IMR-90 (cell line): ENCODE results near the gene TRPM3. TPM values are rescaled to one million over a fixed set of nuclear protein-coding genes. Genes with fewer than 3 reads are reported as not detected.
A peak's percentile ranks its signal among the peaks of the same experiment; 100 is the strongest.

Source experiments
- ATAC-seq: fragments of 200-7000 bp; cut with Tn5 transposase; 2 replicates; pipeline ENCODE4 v1.9.1; 2020; ENCODE audit warnings: low read depth, mild to moderate bottlenecking, moderate library complexity
- BruUV-seq: library from RNA; stranded (reverse); fragments of 400-500 nt; replicated peaks from 2 replicates; lab custom pipeline; 2021; lab: Mats Ljungman, UMichigan
- CTCF ChIA-PET: fragments of 300-600 bp; formaldehyde crosslinking; extraction: SDS; loops from one replicate; lab custom pipeline; 2021; ENCODE audit warnings: antibody characterized with exemption; lab: Yijun Ruan, JAX
- POLR2A ChIA-PET: fragments of 300-600 bp; sonication (Branson Sonifier 250); formaldehyde crosslinking; loops from one replicate; lab custom pipeline; 2022; ENCODE audit warnings: antibody characterized with exemption; ENCODE audit not compliant: unreplicated experiment; lab: Charles Lee
- DNase-seq: peaks from one replicate; pipeline ENCODE4 v3.0.0; 2013
- H2AFZ ChIP-seq: replicated peaks from 2 replicates; pipeline ENCODE3; 2013; ENCODE audit warnings: low read length, mild to moderate bottlenecking; ENCODE audit not compliant: poor library complexity
- H2AK5ac ChIP-seq: 2 replicates; pipeline ENCODE4 v1.6.1; 2013; ENCODE audit warnings: low read depth, low read length, inconsistent platforms
- H2AK9ac ChIP-seq: replicated peaks from 2 replicates; pipeline ENCODE3; 2013; ENCODE audit warnings: mild to moderate bottlenecking, low read depth, low read length, moderate library complexity; ENCODE audit not compliant: poor library complexity
- H2BK120ac ChIP-seq: 2 replicates; pipeline ENCODE4 v1.6.1; 2013; ENCODE audit warnings: low read depth, low read length, inconsistent platforms
- H2BK15ac ChIP-seq: 3 replicates; pipeline ENCODE4 v1.6.1; 2013; ENCODE audit warnings: low read depth, low read length, inconsistent platforms
- H2BK20ac ChIP-seq: 2 replicates; pipeline ENCODE4 v1.6.1; 2013; ENCODE audit warnings: low read depth, mild to moderate bottlenecking, inconsistent platforms, low read length, moderate library complexity
- H2BK5ac ChIP-seq: 2 replicates; pipeline ENCODE4 v1.6.1; 2013; ENCODE audit warnings: mild to moderate bottlenecking, low read depth, low read length, inconsistent platforms; ENCODE audit not compliant: poor library complexity, severe bottlenecking
- H3K14ac ChIP-seq: replicated peaks from 2 replicates; pipeline ENCODE4 v1.6.1; 2013; ENCODE audit warnings: low read depth, low read length, inconsistent platforms
- H3K18ac ChIP-seq: 2 replicates; pipeline ENCODE4 v1.6.1; 2013; ENCODE audit warnings: low read depth, low read length, control low read depth
- H3K23ac ChIP-seq: 2 replicates; pipeline ENCODE4 v1.6.1; 2013; ENCODE audit warnings: low read depth, low read length, inconsistent platforms
- H3K27ac ChIP-seq: 2 replicates; pipeline ENCODE4 v1.5.1; 2013; ENCODE audit warnings: mild to moderate bottlenecking, control low read depth, low read length; ENCODE audit not compliant: insufficient read depth
- H3K27me3 ChIP-seq: 2 replicates; pipeline ENCODE4 v1.6.1; 2013; ENCODE audit warnings: low read length; ENCODE audit not compliant: control insufficient read depth, insufficient read depth
- H3K36me3 ChIP-seq: 2 replicates; pipeline ENCODE4 v1.6.1; 2013; ENCODE audit warnings: low read length, mixed read lengths; ENCODE audit not compliant: control insufficient read depth, insufficient read depth
- H3K4ac ChIP-seq: 2 replicates; pipeline ENCODE4 v1.6.1; 2013; ENCODE audit warnings: low read depth, low read length, inconsistent platforms
- H3K4me1 ChIP-seq: 2 replicates; pipeline ENCODE4 v1.6.1; 2013; ENCODE audit warnings: low read length, mixed read lengths; ENCODE audit not compliant: control insufficient read depth, insufficient read depth
- H3K4me2 ChIP-seq: 2 replicates; pipeline ENCODE4 v1.6.1; 2013; ENCODE audit warnings: low read depth, mild to moderate bottlenecking, control low read depth, low read length, moderate library complexity
- H3K4me3 ChIP-seq: 2 replicates; pipeline ENCODE4 v1.5.1; 2013; ENCODE audit warnings: low read depth, mild to moderate bottlenecking, control low read depth, low read length, moderate library complexity; ENCODE audit not compliant: insufficient read depth
- H3K56ac ChIP-seq: 2 replicates; pipeline ENCODE4 v1.6.1; 2013; ENCODE audit warnings: low read length, inconsistent platforms; ENCODE audit not compliant: insufficient read depth; ENCODE audit errors: extremely low read depth
- H3K79me1 ChIP-seq, 2 experiments: 2 replicates each; pipeline ENCODE4 v1.6.1; 2013; ENCODE audit warnings: low read length in 2 of 2, inconsistent platforms in 1 of 2, low read depth in 1 of 2
- H3K9ac ChIP-seq: 2 replicates; pipeline ENCODE4 v1.6.1; 2013; ENCODE audit warnings: low read depth, low read length, control low read depth
- H3K9me1 ChIP-seq: 2 replicates; pipeline ENCODE4 v1.6.1; 2013; ENCODE audit warnings: low read length, inconsistent platforms; ENCODE audit not compliant: insufficient read depth
- H3K9me3 ChIP-seq: 2 replicates; pipeline ENCODE4 v1.6.1; 2013; ENCODE audit warnings: low read length; ENCODE audit not compliant: control insufficient read depth, insufficient read depth
- H4K20me1 ChIP-seq: 2 replicates; pipeline ENCODE4 v1.6.1; 2013; ENCODE audit warnings: low read length, inconsistent platforms; ENCODE audit not compliant: insufficient read depth
- H4K5ac ChIP-seq: 2 replicates; pipeline ENCODE4 v1.6.1; 2013; ENCODE audit warnings: mild to moderate bottlenecking, low read depth, low read length, control low read depth
- H4K8ac ChIP-seq, 2 experiments: 2 replicates each; pipeline ENCODE4 v1.6.1; 2013; ENCODE audit warnings: low read depth in 2 of 2, low read length in 2 of 2, control low read depth in 1 of 2, inconsistent platforms in 1 of 2
- H4K91ac ChIP-seq: 2 replicates; pipeline ENCODE4 v1.6.1; 2013; ENCODE audit warnings: low read depth, low read length, inconsistent platforms; ENCODE audit not compliant: insufficient read depth
- BHLHE40 ChIP-seq: fragments of 150-350 bp; IDR thresholded peaks from 2 replicates; pipeline ENCODE4 v1.6.1; 2016; ENCODE audit warnings: mild to moderate bottlenecking, low read depth, low read length
- CEBPB ChIP-seq: IDR thresholded peaks from 2 replicates; pipeline ENCODE4 v1.6.1; 2012; ENCODE audit warnings: low read depth, low read length, improper control_type of control experiment
- CTCF ChIP-seq: conservative IDR thresholded peaks from 2 replicates; pipeline ENCODE4 v1.5.1; 2012; ENCODE audit warnings: mild to moderate bottlenecking, low read depth, low read length, improper control_type of control experiment
- FOS ChIP-seq: fragments of 150-350 bp; IDR thresholded peaks from 2 replicates; pipeline ENCODE4 v1.6.1; 2016; ENCODE audit warnings: low read depth, low read length
- MAZ ChIP-seq: IDR thresholded peaks from 2 replicates; pipeline ENCODE4 v1.6.1; 2012; ENCODE audit warnings: low read depth, mild to moderate bottlenecking, low read length, improper control_type of control experiment, moderate library complexity, borderline replicate concordance
- POLR2A ChIP-seq: IDR thresholded peaks from 2 replicates; pipeline ENCODE4 v1.6.1; 2012; ENCODE audit warnings: mild to moderate bottlenecking, low read depth, low read length
- RAD21 ChIP-seq: IDR thresholded peaks from 2 replicates; pipeline ENCODE4 v1.6.1; 2012; ENCODE audit warnings: low read length, improper control_type of control experiment
- RFX5 ChIP-seq: IDR thresholded peaks from 2 replicates; pipeline ENCODE4 v1.8.0; 2012; ENCODE audit warnings: low read depth, mild to moderate bottlenecking, low read length, moderate library complexity
- SMC3 ChIP-seq: fragments of 150-350 bp; IDR thresholded peaks from 2 replicates; pipeline ENCODE4 v1.6.1; 2016; ENCODE audit warnings: low read depth, mild to moderate bottlenecking, antibody characterized with exemption, low read length, moderate library complexity
- WGBS, 2 experiments: methylation state at CpG; one replicate each; pipeline versions ENCODE4 v1.1.5 to v1.1.7; 2013; ENCODE audit warnings: missing lambda C conversion rate in 2 of 2; ENCODE audit not compliant: insufficient read length in 1 of 2; ENCODE audit errors: extremely low coverage in 2 of 2; 5-methylcytosine and 5-hydroxymethylcytosine counted together
- dilution Hi-C: fragments of 300-500 bp; cut with HindIII; formaldehyde crosslinking; loops from one replicate; pipeline ENCODE4 v1.14.3; 2018; ENCODE audit warnings: low sequenced_read_pairs; ENCODE audit not compliant: unreplicated experiment
- in situ Hi-C: fragments of 300-500 bp; cut with MboI; formaldehyde crosslinking; loops from 3 replicates; pipeline ENCODE4 v1.14.3; 2019; ENCODE audit warnings: low sequenced_read_pairs, inconsistent platforms, mixed read lengths
- intact Hi-C: fragments of 100-400 bp; cut with micrococcal nuclease; formaldehyde crosslinking; loops from 2 replicates; pipeline ENCODE4 v1.10.0; 2022
- polyA plus RNA-seq, 3 experiments: library from polyadenylated mRNA; depleted of rRNA; stranded (reverse); fragments of >200 nt; gene quantifications; 2 replicates each; pipeline ENCODE4 v1.2.3, GENCODE V29; 2012; ENCODE audit warnings: low replicate concordance in 1 of 3
- total RNA-seq: library from RNA; depleted of rRNA; stranded (reverse); fragments of >200 nt; gene quantifications from 2 replicates; pipeline ENCODE4 v1.2.3, GENCODE V29; 2012
- TF ChIP-seq, protein P1 (sequence below): fragments of 150-350 bp; IDR thresholded peaks from 2 replicates; pipeline ENCODE4 v1.6.1; 2017; ENCODE audit warnings: mild to moderate bottlenecking, antibody characterized with exemption, low read length, low read depth
- TF ChIP-seq, protein P2 (sequence below): fragments of 150-350 bp; IDR thresholded peaks from 2 replicates; pipeline ENCODE4 v1.6.1; 2016; ENCODE audit warnings: low read depth, mild to moderate bottlenecking, low read length, moderate library complexity, borderline replicate concordance

The TRPM3 gene
- total and polyA plus RNA-seq, 2 of the 4 experiments (the other 2 are of a cell fraction), result not detected

- no peak for TF ChIP-seq CTCF
- TF ChIP-seq POLR2A, result no peak
- TF ChIP-seq MAZ, result no peak
- no peak for TF ChIP-seq SMC3
These were observed 630.9 kb downstream of the TRPM3 start (continued) for GRCh38 chr9:70490478-70490877.

- Histone ChIP-seq H2AFZ (no peak overlapping the region), H2BK15ac (no peak overlapping the region), H3K18ac (peak overlapping the region; percentile 79), H3K27ac (peak overlapping the region; percentile 45; the same call in 1 of the 2 replicates), H3K27me3 (no peaks in the 10 kb centered on the region), H3K9ac (no peak overlapping the region), H2BK20ac (peak overlapping the region; percentile 45; the same call in 1 of the 2 replicates), H2BK5ac (no peak overlapping the region), H3K4me3 (no peak overlapping the region), H3K56ac (no peak overlapping the region), H3K14ac (no peak overlapping the region), H3K9me3 (no peaks in the 10 kb centered on the region), H4K91ac (no peak overlapping the region; the same call in 1 of the 2 replicates), H2AK5ac (no peak overlapping the region), H3K36me3 (no peaks in the 10 kb centered on the region), H3K4ac (no peak overlapping the region), H3K9me1 (peaks cover 11% of the 10 kb centered on the region), H4K5ac (peak overlapping the region; percentile 85), H2BK120ac (peak overlapping the region; percentile 50), H3K4me2 (no peak overlapping the region; the same call in 1 of the 2 replicates), H3K79me1 (no peaks in the 10 kb centered on the region), H2AK9ac (no peak overlapping the region), H4K20me1 (no peaks in the 10 kb centered on the region), H3K23ac (no peak overlapping the region), H4K8ac (peak overlapping the region in 1 of 2 experiments; percentile 20; a peak in 1 of 4 replicates), H3K4me1 (peaks cover 7% of the 10 kb centered on the region)
- ChIA-PET POLR2A (no interaction called here), CTCF (interaction anchor here (0.7 to 1.0 kb wide), 2 partner anchors 61 to 114 kb away, joined by 3 to 4 read pairs; no protein-coding TSS in a partner anchor)
- DNase-seq (no peak), ATAC-seq (no peak)
- 60% methylated on average over 2 of the region's 3 CpGs; no CpG with 5 or more reads in 1 of the 2 experiments for WGBS, 2 experiments
- dilution Hi-C loops (no loop called here), in situ Hi-C loops (loop anchor here (10.0 kb wide), 1 partner anchor 144 kb away; no protein-coding TSS in a partner anchor), intact Hi-C loops (loop anchor here (5.0 kb wide), 1 partner anchor 146 kb away; no protein-coding TSS in a partner anchor)
- no TSS peak for BruUV-seq
- TF ChIP-seq, protein P1, sequence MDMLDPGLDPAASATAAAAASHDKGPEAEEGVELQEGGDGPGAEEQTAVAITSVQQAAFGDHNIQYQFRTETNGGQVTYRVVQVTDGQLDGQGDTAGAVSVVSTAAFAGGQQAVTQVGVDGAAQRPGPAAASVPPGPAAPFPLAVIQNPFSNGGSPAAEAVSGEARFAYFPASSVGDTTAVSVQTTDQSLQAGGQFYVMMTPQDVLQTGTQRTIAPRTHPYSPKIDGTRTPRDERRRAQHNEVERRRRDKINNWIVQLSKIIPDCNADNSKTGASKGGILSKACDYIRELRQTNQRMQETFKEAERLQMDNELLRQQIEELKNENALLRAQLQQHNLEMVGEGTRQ, result no peak
- TF ChIP-seq RFX5 (no peak), FOS (no peak), BHLHE40 (no peak), RAD21 (no peak), CEBPB (no peak), CTCF (no peak)
- TF ChIP-seq, protein P2, sequence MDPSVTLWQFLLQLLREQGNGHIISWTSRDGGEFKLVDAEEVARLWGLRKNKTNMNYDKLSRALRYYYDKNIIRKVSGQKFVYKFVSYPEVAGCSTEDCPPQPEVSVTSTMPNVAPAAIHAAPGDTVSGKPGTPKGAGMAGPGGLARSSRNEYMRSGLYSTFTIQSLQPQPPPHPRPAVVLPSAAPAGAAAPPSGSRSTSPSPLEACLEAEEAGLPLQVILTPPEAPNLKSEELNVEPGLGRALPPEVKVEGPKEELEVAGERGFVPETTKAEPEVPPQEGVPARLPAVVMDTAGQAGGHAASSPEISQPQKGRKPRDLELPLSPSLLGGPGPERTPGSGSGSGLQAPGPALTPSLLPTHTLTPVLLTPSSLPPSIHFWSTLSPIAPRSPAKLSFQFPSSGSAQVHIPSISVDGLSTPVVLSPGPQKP, result no peak
These were observed 632.7 kb downstream of the TRPM3 start for GRCh38 chr9:70488793-70489105.
